NCI-H187 (cell line): ENCODE results near the gene DISC1.
"Not testable (repeated sequence)": the region's sequence is repeated elsewhere in the genome, so short reads cannot be mapped to it uniquely, and the experiment has no call there.

Source experiments
- DNase-seq, 2 experiments: peaks; one replicate each; lab custom pipeline; 2025; lab: John Stamatoyannopoulos, UW

The DISC1 gene

GRCh38 chr1:231934797-231935196, 308.2 kb downstream of the DISC1 start:
- no peak for DNase-seq

DNA sequence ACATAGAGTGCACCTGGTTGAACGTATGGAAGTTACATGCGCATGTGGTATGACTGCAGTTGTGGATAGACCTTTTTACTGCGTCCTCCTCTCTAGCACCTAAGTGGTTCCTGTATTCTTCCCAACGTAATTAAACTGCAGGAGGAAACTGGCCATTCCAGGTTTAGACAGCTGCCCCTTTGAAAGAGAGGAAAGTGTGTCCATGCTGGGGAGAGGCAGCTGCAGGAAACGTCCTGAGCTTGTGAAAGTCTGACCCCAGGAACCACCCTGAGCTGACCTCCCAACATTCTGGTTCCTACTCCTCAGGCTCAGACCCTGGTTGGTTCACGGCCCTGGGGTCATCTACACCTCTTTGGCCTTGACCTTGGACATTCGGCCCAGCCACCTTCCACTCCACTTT, 309.3 kb downstream of the DISC1 start:
- DNase-seq: no peak

DNA sequence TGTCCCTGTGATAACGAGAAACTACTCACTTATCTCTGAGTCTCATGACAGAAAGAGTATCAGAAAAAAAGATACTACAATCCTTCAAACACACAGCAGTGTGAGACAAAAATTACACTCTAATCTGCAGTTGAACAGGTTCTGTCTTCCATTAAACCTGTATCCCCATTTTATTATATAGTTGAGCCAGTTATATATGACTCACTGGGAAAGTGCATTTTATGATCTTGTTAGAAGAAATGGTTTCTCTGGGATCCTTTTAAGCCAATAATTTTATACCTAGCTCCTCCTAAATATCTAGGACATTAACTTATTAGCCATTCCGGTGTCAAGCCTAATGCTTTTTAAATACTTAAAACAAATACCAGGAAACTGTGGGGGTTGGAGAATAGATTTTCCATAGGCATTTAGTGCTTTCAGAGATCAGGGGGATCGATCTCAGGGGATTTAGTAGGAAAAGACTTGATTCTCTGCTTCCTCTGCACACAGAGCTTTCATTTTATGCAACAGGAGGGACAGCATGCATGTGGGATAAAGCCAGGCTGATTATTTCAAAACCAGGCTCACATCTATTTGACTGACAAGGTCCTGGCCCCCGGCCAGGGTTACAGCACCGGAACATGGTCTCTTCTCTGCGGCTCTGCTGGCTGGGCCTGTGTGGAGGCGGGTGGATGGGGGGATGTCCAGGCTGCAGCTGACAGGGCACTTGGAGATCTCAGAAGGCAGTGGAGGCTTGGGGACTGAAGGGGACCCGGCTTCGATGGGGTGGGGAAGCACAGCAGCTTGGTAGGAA, 310.6 kb downstream of the DISC1 start:
- no peak for DNase-seq

- DNase-seq: no peak
Observed at GRCh38 chr1:231938211-231938610, 311.6 kb downstream of the DISC1 start.

- no peak for DNase-seq
Observed at GRCh38 chr1:231938711-231939110, 312.1 kb downstream of the DISC1 start.

DNA sequence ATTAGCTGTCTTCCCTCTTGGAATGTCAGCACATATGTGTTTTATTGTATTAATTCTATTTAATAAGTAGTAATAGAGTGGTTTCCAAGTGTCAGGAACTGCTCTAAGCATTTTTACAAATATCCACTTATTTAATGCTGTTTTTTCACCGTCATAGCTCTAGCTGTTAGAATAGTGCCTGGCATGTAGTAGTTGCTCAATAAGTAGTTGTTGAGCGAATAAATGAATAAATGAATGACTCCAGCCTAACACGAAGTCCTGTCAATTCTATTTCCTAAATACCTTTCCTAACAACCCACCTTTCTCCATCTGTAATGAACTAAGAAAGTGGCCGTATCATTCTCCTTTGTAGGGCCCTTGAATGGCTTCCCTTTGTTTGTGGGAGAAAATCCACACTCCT, 312.5 kb downstream of the DISC1 start:
- DNase-seq: no peak

- peak; percentile 43 to 59 for DNase-seq
Observed at GRCh38 chr1:231940116-231940515, 313.5 kb downstream of the DISC1 start.

DNA sequence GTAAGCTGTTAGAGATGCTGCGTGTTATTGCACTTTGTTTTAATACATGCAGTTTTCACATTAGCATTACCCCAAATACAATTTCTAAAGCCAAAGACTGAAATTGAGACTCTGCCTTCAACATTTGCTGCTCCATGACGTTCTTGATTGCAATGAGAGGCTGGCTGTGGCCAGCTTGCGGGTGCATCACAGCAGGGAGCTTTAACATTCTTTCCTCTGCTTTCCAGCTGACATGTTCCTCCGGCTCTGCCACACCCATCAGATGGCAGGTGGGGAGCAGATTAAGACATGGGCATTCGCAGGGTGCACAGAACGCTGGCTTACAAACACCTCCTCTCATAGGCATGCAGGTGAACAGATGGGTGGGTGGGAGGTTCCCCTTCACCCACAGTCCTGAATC, 314.1 kb downstream of the DISC1 start:
- DNase-seq: peak in 1 of 2 experiments; percentile 35

- no peak for DNase-seq
Observed at GRCh38 chr1:231943084-231943483, 316.5 kb downstream of the DISC1 start.

DNA sequence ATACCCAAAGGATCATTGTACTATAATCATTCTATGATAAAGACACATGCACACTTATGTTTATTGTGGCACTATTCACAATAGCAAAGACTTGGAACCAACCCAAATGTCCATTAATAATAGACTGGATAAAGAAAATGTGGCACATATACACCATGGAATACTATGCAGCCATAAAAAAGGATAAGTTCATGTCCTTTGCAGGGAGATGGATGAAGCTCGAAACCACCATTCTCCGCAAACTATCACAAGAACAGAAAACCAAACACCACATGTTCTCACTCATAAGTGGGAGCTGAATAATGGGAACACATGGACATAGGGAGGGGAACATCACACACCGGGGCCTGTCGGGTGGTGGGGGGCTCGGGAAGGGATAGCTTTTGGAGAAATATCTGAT, 321.5 kb downstream of the DISC1 start:
- DNase-seq: not testable (repeated sequence)

DNA sequence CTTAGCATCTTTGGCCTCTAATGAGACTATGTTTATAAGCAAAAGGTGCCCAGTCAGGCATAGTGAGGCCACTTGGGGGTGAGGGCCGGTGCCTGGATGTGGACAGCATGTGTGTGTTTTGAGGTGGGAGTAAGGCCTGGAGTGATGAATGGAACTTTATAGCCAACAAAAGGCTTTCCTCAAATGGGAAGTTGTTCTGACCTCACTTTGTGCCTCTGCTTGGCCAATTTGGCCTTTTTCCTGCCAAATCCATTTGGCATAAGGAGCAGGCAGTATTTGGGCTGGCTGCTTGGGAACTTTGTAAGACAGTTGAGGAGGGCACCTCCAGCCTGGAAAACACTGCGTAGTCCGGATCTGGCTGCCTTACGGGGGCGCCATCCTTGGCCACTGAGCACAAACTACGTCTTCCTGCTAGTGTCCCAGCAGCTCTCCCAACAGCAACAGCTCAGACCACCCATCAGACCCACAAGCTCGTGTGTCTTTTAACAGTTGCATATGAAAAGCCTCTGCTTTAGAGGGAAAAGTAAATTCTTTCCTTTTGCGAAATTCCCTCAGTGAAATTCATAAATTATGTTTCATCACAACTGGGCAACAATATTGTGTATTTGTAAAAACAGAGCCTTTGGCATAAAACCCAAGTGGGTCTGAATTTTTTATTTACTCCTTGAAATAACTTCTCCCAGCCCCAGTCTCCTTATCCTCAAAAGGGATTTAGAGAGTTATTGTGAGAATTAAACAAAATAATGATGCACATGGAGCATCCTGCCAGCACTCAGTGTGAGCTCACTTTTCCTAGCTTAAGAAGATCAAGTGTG, 322.9 kb downstream of the DISC1 start:
- DNase-seq: no peak

- no peak for DNase-seq
Observed at GRCh38 chr1:231950331-231951128, 323.9 kb downstream of the DISC1 start.

DNA sequence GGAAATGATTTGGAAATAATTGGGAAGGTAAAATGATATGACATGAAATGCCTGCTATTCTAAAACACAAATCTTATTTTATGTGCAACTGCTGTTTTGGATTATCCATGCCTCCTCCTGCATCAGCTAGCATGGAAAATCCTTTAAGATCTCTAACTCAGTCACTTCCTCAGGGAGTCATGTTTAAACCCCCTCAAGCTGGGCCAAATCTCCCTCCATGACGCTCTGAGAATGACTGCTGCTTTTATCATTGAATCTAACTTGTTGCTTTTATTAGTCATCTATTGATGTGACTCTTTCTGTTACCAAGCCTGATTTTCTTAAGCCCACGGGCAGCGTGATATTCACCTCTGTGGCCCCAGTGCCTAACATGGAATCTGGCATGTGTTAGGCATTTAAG, 324.8 kb downstream of the DISC1 start:
- no peak for DNase-seq

GRCh38 chr1:231952154-231952553, 325.6 kb downstream of the DISC1 start:
- DNase-seq: no peak

GRCh38 chr1:231953660-231954059, 327.1 kb downstream of the DISC1 start:
- DNase-seq: no peak

DNA sequence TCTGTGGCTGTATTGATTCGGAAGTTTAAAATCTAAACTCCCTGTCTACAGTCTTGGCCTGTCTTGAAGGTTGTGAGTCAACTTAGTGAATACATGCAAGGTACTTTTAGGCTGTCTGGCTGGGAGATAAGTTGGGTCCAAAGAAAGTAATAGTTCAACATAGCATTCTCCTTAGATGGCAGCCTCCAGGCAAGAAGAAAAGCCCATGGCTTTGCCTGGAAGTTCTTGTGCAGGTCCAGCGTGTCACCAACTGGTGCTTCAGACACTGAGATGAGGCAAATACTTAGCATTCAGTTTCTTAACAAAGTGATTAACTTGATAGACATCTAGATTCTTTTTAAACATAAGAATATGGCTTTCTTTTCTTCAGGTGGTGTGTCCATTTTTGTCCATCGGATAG, 328.2 kb downstream of the DISC1 start:
- no peak for DNase-seq

GRCh38 chr1:231957359-231957758, 330.8 kb downstream of the DISC1 start:
- no peak for DNase-seq

DNA sequence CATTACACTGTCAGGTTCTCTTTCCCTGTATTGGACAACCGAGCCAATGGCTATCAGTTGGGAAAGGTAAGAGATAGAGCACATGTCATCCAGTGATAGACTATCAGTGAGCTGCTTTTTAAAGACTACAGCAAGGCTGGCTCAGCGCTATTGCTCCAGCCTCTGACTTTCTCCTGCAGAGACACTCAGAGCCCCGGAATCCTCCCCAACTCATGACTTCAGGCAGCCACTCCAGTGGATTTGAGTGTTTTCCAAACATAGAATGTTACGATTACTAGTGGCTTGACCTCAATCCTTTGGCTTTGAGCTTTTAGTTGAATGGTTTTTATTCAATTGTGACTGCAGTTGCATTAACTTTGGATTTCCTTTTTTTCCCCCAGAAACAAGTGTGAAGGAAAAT, 331.9 kb downstream of the DISC1 start:
- DNase-seq: no peak

DNA sequence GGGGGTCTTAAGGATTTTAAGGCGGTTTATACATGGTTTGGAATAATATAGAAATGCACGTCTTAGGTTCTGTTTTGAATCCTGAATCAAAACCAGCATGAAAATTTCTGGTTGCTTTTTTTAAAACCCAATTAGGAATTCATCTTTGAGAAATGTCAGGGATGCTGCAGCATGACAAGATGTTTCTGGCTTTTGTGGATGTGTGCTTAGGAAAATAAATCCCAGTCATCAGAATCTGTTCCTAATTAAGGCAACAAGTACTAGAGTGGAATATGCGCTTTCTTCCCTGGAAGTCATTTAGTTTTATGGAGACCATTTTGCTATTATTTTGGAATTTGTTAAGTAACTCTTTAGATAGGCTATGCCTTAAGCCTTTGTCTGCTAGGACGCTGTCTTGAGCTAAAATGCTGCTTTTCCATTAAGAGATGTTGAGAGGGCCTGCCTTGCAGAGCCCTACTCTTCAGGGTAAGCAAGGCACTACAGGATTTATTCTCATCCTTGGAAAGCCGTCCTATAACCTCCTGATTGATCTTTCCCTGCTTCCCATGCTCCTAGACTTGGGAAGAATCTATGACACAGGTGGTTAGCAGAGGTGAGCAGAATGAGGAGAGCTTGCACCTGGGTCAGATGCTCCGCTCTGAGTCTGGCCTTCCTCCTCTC, 332.8 kb downstream of the DISC1 start:
- DNase-seq: no peak

DNA sequence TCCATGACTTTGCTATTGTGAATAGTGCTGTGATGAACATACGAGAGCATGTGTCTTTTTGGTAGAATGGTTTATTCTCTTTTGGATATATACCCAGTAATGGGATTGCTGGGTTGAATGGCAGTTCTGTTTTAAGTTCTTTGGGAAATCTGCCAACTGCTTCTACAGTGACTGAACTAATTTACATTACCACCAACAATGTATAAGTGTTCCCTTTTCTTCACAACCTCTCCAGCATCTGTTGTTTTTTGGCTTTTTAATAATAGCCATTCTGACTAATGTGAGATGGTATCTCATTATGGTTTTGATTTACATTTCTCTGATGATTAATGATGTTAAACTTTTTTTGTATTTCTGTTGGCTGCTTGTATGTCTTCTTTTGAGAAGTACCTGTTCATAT, 335.2 kb downstream of the DISC1 start:
- not testable (repeated sequence) for DNase-seq

DNA sequence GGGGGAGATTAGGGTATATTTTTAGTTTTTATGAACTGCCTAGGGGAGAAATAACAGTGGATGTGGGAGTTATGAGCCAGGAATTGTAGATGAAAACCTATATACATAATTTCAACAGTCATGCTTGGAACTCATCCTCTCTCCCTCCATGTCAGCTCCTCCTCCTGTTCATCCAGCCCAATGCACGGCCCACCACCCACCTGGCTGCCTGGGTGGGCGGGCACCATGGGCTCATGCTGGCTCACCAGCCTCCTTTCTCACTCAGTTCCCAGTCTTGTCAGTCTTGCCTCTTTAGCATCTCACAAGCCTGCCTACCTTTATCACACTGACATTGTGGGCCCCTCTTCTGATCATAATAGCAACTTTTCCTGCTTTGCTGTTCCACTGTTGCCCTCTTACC, 336.0 kb downstream of the DISC1 start:
- no peak for DNase-seq

DNA sequence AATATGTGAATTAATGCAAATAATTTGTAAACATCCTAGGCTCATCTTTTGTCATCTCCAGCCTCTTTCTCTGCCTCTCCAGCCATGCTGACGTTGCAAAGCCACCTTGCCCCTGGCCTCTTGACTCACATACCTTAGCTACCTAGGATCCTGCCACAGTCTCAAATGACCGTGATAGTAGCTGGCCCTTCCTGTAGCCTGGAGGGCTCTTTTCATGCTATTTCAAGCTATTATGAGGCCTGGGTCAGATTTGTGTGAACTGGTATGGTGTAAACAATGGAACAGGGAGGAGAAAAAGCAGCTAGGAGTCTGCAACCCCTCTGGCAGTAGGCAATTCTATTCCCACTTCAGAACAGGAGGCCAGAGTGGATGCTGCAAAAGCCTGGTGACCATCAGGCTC, 337.7 kb downstream of the DISC1 start:
- no peak for DNase-seq
